GM21723 (cell line): ENCODE results near the gene FANCE.
A peak's percentile ranks its signal among the peaks of the same experiment; 100 is the strongest.

Experiments used
- ATAC-seq: cut with Tn5 transposase; IDR thresholded peaks from one replicate; pipeline ENCODE4 v1.9.1; 2021; ENCODE audit warnings: mild to moderate bottlenecking, moderate library complexity; ENCODE audit not compliant: unreplicated experiment

FANCE gene

GRCh38 chr6:35465646-35466045 lies 13.5 kb downstream of the FANCE start:
- no peak for ATAC-seq

- ATAC-seq, result peak; percentile 80
Measured at GRCh38 chr6:35468181-35468979, 16.2 kb downstream of the FANCE start, which contains the start of gene RPL10A. Gene RPL10A (plus strand): TSS chr6:35468401. CDS start chr6:35468435, 34 bp downstream.

GRCh38 chr6:35468980-35469750 lies 17.0 kb downstream of the FANCE start:
- peak; percentile 2 for ATAC-seq

GRCh38 chr6:35469751-35470662 lies 17.9 kb downstream of the FANCE start:
- ATAC-seq, result no peak

GRCh38 chr6:35470663-35471120 lies 18.6 kb downstream of the FANCE start:
- no peak for ATAC-seq

- ATAC-seq, result no peak
Measured at GRCh38 chr6:35471836-35472345, 19.8 kb downstream of the FANCE start.

GRCh38 chr6:35473075-35473849 lies 21.1 kb downstream of the FANCE start:
- no peak for ATAC-seq

- no peak for ATAC-seq
Measured at GRCh38 chr6:35473850-35474130, 21.7 kb downstream of the FANCE start.

GRCh38 chr6:35474131-35474941 lies 22.2 kb downstream of the FANCE start:
- ATAC-seq, result no peak

- no peak for ATAC-seq
Measured at GRCh38 chr6:35474942-35475570, 22.9 kb downstream of the FANCE start.

GRCh38 chr6:35475573-35475972 lies 23.4 kb downstream of the FANCE start:
- no peak for ATAC-seq

GRCh38 chr6:35476004-35476403 lies 23.9 kb downstream of the FANCE start:
- no peak for ATAC-seq

- ATAC-seq, result no peak
Measured at GRCh38 chr6:35477028-35477427, 24.9 kb downstream of the FANCE start.

- no peak for ATAC-seq
Measured at GRCh38 chr6:35477551-35478179, 25.5 kb downstream of the FANCE start.

GRCh38 chr6:35478259-35478658 lies 26.1 kb downstream of the FANCE start:
- ATAC-seq, result no peak

GRCh38 chr6:35480176-35480575 lies 28.0 kb downstream of the FANCE start:
- ATAC-seq, result no peak

GRCh38 chr6:35481226-35481625 lies 29.1 kb downstream of the FANCE start:
- no peak for ATAC-seq

- ATAC-seq, result no peak
Measured at GRCh38 chr6:35483062-35483461, 30.9 kb downstream of the FANCE start.
